ENCODE data around the gene LDB2.

The LDB2 gene

DNA sequence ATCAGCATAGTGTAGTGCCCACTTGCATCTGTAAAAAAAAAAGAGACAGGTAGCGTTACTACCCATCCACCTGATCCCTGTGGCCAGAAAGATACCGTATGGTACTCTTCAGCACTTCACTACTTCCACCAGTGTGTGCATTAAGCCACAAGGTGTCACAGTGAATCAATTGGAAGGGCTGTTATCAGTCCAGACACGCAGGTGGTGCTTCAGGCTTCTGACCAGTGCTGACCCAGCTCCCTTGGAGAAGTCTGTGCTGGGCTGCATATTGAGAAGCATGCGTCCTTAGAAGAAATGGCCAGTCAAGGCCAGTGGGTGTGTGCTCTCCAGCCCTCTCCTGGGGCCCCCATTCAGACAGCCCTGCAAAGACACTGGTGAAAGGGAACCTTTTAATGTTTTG lies 10.6 kb downstream of the LDB2 start:
- no peak for DNase-seq (ENCODE audit: low read depth)
- TF ChIP-seq, protein P1, sequence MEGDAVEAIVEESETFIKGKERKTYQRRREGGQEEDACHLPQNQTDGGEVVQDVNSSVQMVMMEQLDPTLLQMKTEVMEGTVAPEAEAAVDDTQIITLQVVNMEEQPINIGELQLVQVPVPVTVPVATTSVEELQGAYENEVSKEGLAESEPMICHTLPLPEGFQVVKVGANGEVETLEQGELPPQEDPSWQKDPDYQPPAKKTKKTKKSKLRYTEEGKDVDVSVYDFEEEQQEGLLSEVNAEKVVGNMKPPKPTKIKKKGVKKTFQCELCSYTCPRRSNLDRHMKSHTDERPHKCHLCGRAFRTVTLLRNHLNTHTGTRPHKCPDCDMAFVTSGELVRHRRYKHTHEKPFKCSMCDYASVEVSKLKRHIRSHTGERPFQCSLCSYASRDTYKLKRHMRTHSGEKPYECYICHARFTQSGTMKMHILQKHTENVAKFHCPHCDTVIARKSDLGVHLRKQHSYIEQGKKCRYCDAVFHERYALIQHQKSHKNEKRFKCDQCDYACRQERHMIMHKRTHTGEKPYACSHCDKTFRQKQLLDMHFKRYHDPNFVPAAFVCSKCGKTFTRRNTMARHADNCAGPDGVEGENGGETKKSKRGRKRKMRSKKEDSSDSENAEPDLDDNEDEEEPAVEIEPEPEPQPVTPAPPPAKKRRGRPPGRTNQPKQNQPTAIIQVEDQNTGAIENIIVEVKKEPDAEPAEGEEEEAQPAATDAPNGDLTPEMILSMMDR (IDR thresholded peaks at IDR 0.05; ENCODE audit: control insufficient read depth, extremely low read depth, insufficient read depth) = no peak

DNA sequence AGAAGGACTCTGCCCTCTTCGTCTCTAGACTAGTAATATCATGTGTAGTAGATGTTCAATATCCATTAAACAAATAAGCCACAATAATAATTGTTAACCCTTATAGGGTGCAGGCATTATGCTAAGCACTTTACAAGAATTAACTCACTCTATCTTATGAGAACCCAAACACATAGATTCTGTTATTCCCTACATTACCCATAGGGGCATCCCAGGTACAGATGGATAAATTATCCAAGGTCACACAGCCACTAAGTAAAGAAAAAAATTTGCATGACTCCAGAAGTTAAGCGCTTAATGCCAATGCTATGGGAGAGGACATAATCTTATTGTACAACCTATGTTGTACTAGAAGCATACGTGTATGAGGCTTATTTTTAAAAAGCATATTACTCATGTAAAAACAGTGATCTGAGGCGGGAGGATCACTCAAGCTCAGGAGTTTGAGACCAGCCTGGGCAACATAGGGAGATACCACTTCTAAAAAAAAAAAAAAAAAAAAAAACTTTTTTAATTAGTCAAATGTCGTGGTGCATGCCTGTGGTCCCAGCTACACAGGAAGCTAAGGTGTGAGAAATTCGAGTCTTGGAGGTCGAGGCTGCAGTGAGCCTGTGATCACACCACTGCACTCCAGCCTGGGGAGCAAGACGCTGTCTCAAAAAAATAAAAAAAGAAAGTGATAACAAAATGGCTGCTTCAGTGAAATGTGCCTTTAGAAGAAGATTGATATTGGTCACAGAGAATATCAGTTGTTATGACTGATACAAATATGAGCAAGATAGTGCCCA lies 13.6 kb downstream of the LDB2 start:
- no peak for DNase-seq (ENCODE audit: low read depth)
- no peak overlapping the region for H3K4me3 ChIP-seq (ENCODE audit: low read depth, low read length)
- TF ChIP-seq, protein P1 (IDR thresholded peaks at IDR 0.05; ENCODE audit: control insufficient read depth, extremely low read depth, insufficient read depth) = no peak

More for the DNA sequence above, 10.6 kb downstream of the LDB2 start:
- H3K4me3 ChIP-seq (ENCODE audit: low read depth, low read length) = no peak overlapping the region

- no peak for DNase-seq (ENCODE audit: low read depth)
- no peak overlapping the region for H3K4me3 ChIP-seq (ENCODE audit: low read depth, low read length)
- TF ChIP-seq, protein P1 (IDR thresholded peaks at IDR 0.05; ENCODE audit: control insufficient read depth, extremely low read depth, insufficient read depth) = no peak
Observed at GRCh38 chr4:16883806-16884205, 14.6 kb downstream of the LDB2 start.

GRCh38 chr4:16881151-16881884 lies 17.1 kb downstream of the LDB2 start:
- DNase-seq (ENCODE audit: low read depth) = no peak
- H3K4me3 ChIP-seq (ENCODE audit: low read depth, low read length) = no peak overlapping the region
- TF ChIP-seq, protein P1 (IDR thresholded peaks at IDR 0.05; ENCODE audit: control insufficient read depth, extremely low read depth, insufficient read depth) = no peak

- DNase-seq (ENCODE audit: low read depth) = no peak
- TF ChIP-seq, protein P1 (IDR thresholded peaks at IDR 0.05; ENCODE audit: control insufficient read depth, extremely low read depth, insufficient read depth) = no peak
- H3K4me3 ChIP-seq (ENCODE audit: low read depth, low read length) = no peak overlapping the region
Observed at GRCh38 chr4:16875487-16875886, 23.0 kb downstream of the LDB2 start.

- no peak overlapping the region for H3K4me3 ChIP-seq (ENCODE audit: low read depth, low read length)
- DNase-seq (ENCODE audit: low read depth) = no peak
- TF ChIP-seq, protein P1 (IDR thresholded peaks at IDR 0.05; ENCODE audit: control insufficient read depth, extremely low read depth, insufficient read depth) = no peak
Observed at GRCh38 chr4:16869594-16870245, 28.7 kb downstream of the LDB2 start.

Measured in LNCaP clone FGC (cell line).